Endothelial cell (in vitro differentiated cells): Measurements from ENCODE around the gene PINK1. TPM values are rescaled to one million over a fixed set of nuclear protein-coding genes. Genes with fewer than 3 reads are reported as not detected.

ENCODE experiments used
- DNase-seq: peaks from one replicate; pipeline ENCODE4 v3.0.0; 2021; ENCODE audit warnings: low spot score
- H3K27ac Mint-ChIP-seq: one replicate; pipeline ENCODE4 v1.8.0; 2021; ENCODE audit warnings: mixed read lengths, inconsistent platforms; ENCODE audit not compliant: unreplicated experiment
- H3K27me3 Mint-ChIP-seq: one replicate; pipeline ENCODE4 v1.8.0; 2021; ENCODE audit warnings: mild to moderate bottlenecking, moderate library complexity, mixed read lengths, inconsistent platforms; ENCODE audit not compliant: unreplicated experiment
- H3K36me3 Mint-ChIP-seq: one replicate; pipeline ENCODE4 v1.8.0; 2021; ENCODE audit warnings: mild to moderate bottlenecking, low read depth, mixed read lengths, inconsistent platforms; ENCODE audit not compliant: unreplicated experiment
- H3K4me1 Mint-ChIP-seq: one replicate; pipeline ENCODE4 v1.8.0; 2021; ENCODE audit warnings: mild to moderate bottlenecking, mixed read lengths, inconsistent platforms; ENCODE audit not compliant: unreplicated experiment
- H3K4me3 Mint-ChIP-seq: one replicate; pipeline ENCODE4 v1.8.0; 2021; ENCODE audit warnings: mild to moderate bottlenecking, mixed read lengths, inconsistent platforms; ENCODE audit not compliant: unreplicated experiment
- H3K9me3 Mint-ChIP-seq: one replicate; pipeline ENCODE4 v1.8.0; 2021; ENCODE audit warnings: mixed read lengths, inconsistent platforms; ENCODE audit not compliant: unreplicated experiment
- CTCF ChIP-seq: fragments of 200-600 bp; sonication (generic); IDR thresholded peaks from one replicate; pipeline ENCODE4 v1.5.0; 2021; ENCODE audit warnings: antibody characterized with exemption; ENCODE audit not compliant: unreplicated experiment
- total RNA-seq: library from RNA; stranded (reverse); fragmentation: NEBNext Ultra II Directional; extraction: Animal tissue kit (Norgen Biotek cat#: 25700); gene quantifications from one replicate; pipeline ENCODE4 v1.2.1, GENCODE V29; 2021; ENCODE audit not compliant: unreplicated experiment

Gene PINK1
- total RNA-seq, 1 donor from 2014 or later, result 40.0 TPM

- Mint-ChIP-seq H3K36me3 (no peaks in the 10 kb centered on the region), H3K4me3 (no peak overlapping the region), H3K9me3 (no peaks in the 10 kb centered on the region), H3K27me3 (peaks cover 2% of the 10 kb centered on the region), H3K4me1 (peaks cover 5% of the 10 kb centered on the region), H3K27ac (no peak overlapping the region)
- no peak for DNase-seq
- no peak for TF ChIP-seq CTCF
These were observed 17.1 kb upstream of the PINK1 start for GRCh38 chr1:20615946-20616846.

- no peaks in the 10 kb centered on the region for H3K36me3 Mint-ChIP-seq
- H3K27me3 Mint-ChIP-seq, result peaks cover 2% of the 10 kb centered on the region
- H3K27ac Mint-ChIP-seq, result no peak overlapping the region
- peaks cover 5% of the 10 kb centered on the region for H3K4me1 Mint-ChIP-seq
- H3K4me3 Mint-ChIP-seq, result no peak overlapping the region
- H3K9me3 Mint-ChIP-seq, result no peaks in the 10 kb centered on the region
- TF ChIP-seq CTCF, result no peak
- no peak for DNase-seq
These were observed 16.3 kb upstream of the PINK1 start for GRCh38 chr1:20616847-20617487.

GRCh38 chr1:20618550-20618949 lies 14.7 kb upstream of the PINK1 start:
- TF ChIP-seq CTCF, result no peak
- Mint-ChIP-seq H3K36me3 (no peaks in the 10 kb centered on the region), H3K27me3 (no peaks in the 10 kb centered on the region), H3K4me3 (no peak overlapping the region), H3K9me3 (no peaks in the 10 kb centered on the region), H3K27ac (no peak overlapping the region), H3K4me1 (peaks cover 5% of the 10 kb centered on the region)
- DNase-seq, result no peak

- no peak overlapping the region for H3K27ac Mint-ChIP-seq
- no peaks in the 10 kb centered on the region for H3K36me3 Mint-ChIP-seq
- no peak overlapping the region for H3K4me3 Mint-ChIP-seq
- H3K9me3 Mint-ChIP-seq, result no peaks in the 10 kb centered on the region
- DNase-seq, result no peak
- TF ChIP-seq CTCF, result no peak
- no peaks in the 10 kb centered on the region for H3K27me3 Mint-ChIP-seq
- peaks cover 5% of the 10 kb centered on the region for H3K4me1 Mint-ChIP-seq
These were observed 13.3 kb upstream of the PINK1 start for GRCh38 chr1:20619999-20620398.

- peaks cover 5% of the 10 kb centered on the region for H3K4me1 Mint-ChIP-seq
- H3K9me3 Mint-ChIP-seq, result no peaks in the 10 kb centered on the region
- no peaks in the 10 kb centered on the region for H3K36me3 Mint-ChIP-seq
- no peak for DNase-seq
- peaks cover 2% of the 10 kb centered on the region for H3K27me3 Mint-ChIP-seq
- no peak overlapping the region for H3K4me3 Mint-ChIP-seq
- no peak overlapping the region for H3K27ac Mint-ChIP-seq
- no peak for TF ChIP-seq CTCF
These were observed 12.2 kb upstream of the PINK1 start for GRCh38 chr1:20621012-20621411.
